HUDEP-2 (cell line): ENCODE results near the gene YEATS2.
"Not testable (repeated sequence)": the region's sequence is repeated elsewhere in the genome, so short reads cannot be mapped to it uniquely, and the experiment has no call there.

Experiments used
- DNase-seq, 76 experiments: peaks; one replicate each; lab custom pipeline; 2025; ENCODE audit not compliant: unreplicated experiment in 76 of 76; lab: John Stamatoyannopoulos, UW

Gene YEATS2

GRCh38 chr3:183769453-183769852, 71.9 kb downstream of the YEATS2 start:
- no peak for DNase-seq

- no peak for DNase-seq
Observed at GRCh38 chr3:183774631-183775030, 77.0 kb downstream of the YEATS2 start.

GRCh38 chr3:183775781-183776180, 78.2 kb downstream of the YEATS2 start:
- peak in 40 of 76 experiments; percentile 2 to 62 (median 23) for DNase-seq

- not testable (repeated sequence) for DNase-seq
Observed at GRCh38 chr3:183776451-183776850, 78.9 kb downstream of the YEATS2 start.

GRCh38 chr3:183777016-183777618, 79.5 kb downstream of the YEATS2 start:
- no peak for DNase-seq

- peak in 13 of 76 experiments; percentile 1 to 48 (median 8) for DNase-seq
Observed at GRCh38 chr3:183779896-183780465, 82.4 kb downstream of the YEATS2 start.

GRCh38 chr3:183781246-183781645, 83.6 kb downstream of the YEATS2 start:
- DNase-seq = no peak

- no peak for DNase-seq
Observed at GRCh38 chr3:183782576-183783276, 85.1 kb downstream of the YEATS2 start.

GRCh38 chr3:183784503-183784902, 86.9 kb downstream of the YEATS2 start:
- not testable (repeated sequence) for DNase-seq

- no peak for DNase-seq
Observed at GRCh38 chr3:183789826-183790225, 92.2 kb downstream of the YEATS2 start.

- DNase-seq = peak in 6 of 76 experiments; percentile 1 to 40 (median 7)
Observed at GRCh38 chr3:183790700-183791099, 93.1 kb downstream of the YEATS2 start.

- DNase-seq = peak in 45 of 76 experiments; percentile 4 to 71 (median 28)
Observed at GRCh38 chr3:183792976-183793375, 95.4 kb downstream of the YEATS2 start.

GRCh38 chr3:183794452-183794851, 96.9 kb downstream of the YEATS2 start:
- no peak for DNase-seq

GRCh38 chr3:183796372-183796771, 98.8 kb downstream of the YEATS2 start:
- DNase-seq = no peak

GRCh38 chr3:183797996-183798395, 100.4 kb downstream of the YEATS2 start:
- no peak for DNase-seq

GRCh38 chr3:183799461-183799860, 101.9 kb downstream of the YEATS2 start:
- peak in 36 of 76 experiments; percentile 3 to 64 (median 27) for DNase-seq

GRCh38 chr3:183800243-183800863, 102.8 kb downstream of the YEATS2 start:
- no peak for DNase-seq

GRCh38 chr3:183801601-183802000, 104.0 kb downstream of the YEATS2 start:
- no peak for DNase-seq

- DNase-seq = peak in 1 of 76 experiments; percentile 16
Observed at GRCh38 chr3:183802989-183803388, 105.4 kb downstream of the YEATS2 start.

GRCh38 chr3:183807209-183807728, 109.7 kb downstream of the YEATS2 start:
- no peak for DNase-seq

GRCh38 chr3:183807881-183808280, 110.3 kb downstream of the YEATS2 start:
- DNase-seq = no peak
